NCI-H1105 treated with DMSO at 0.1 percent for 48 hours (cell line): ENCODE data around the gene OR4K2.
A peak's percentile ranks its signal among the peaks of the same experiment; 100 is the strongest.
"Not testable (repeated sequence)": the region's sequence is repeated elsewhere in the genome, so short reads cannot be mapped to it uniquely, and the experiment has no call there.

Experiments
- DNase-seq: peaks from one replicate; lab custom pipeline; 2025; lab: John Stamatoyannopoulos, UW

Gene OR4K2

GRCh38 chr14:19874842-19875241 is at the start of gene OR4K2:
OR4K2 (plus strand) TSS chr14:19875142; CDS start chr14:19876268, 1,126 bp downstream.
- DNase-seq: no peak

GRCh38 chr14:19827626-19828244 is 47.2 kb upstream of the OR4K2 start:
- DNase-seq: not testable (repeated sequence)

- no peak for DNase-seq
Observed at GRCh38 chr14:19828314-19828713, 46.6 kb upstream of the OR4K2 start.

GRCh38 chr14:19834203-19834848 is 40.6 kb upstream of the OR4K2 start:
- not testable (repeated sequence) for DNase-seq

- no peak for DNase-seq
Observed at GRCh38 chr14:19838433-19838832, 36.5 kb upstream of the OR4K2 start.

GRCh38 chr14:19851365-19851764 is 23.6 kb upstream of the OR4K2 start:
- DNase-seq: no peak

GRCh38 chr14:19866061-19866669 is 8.8 kb upstream of the OR4K2 start:
- DNase-seq: not testable (repeated sequence)

GRCh38 chr14:19873178-19873577 is 1.8 kb upstream of the OR4K2 start:
- DNase-seq: no peak

GRCh38 chr14:19878029-19878642 is 3.2 kb downstream of the OR4K2 start:
- DNase-seq: peak; percentile 24

GRCh38 chr14:19895282-19895681 is 20.3 kb downstream of the OR4K2 start:
- no peak for DNase-seq

GRCh38 chr14:19900999-19901398 is 26.1 kb downstream of the OR4K2 start:
- no peak for DNase-seq

- no peak for DNase-seq
Observed at GRCh38 chr14:19902409-19902808, 27.5 kb downstream of the OR4K2 start.

- no peak for DNase-seq
Observed at GRCh38 chr14:19906665-19907064, 31.7 kb downstream of the OR4K2 start.

GRCh38 chr14:19911114-19911513 is 36.2 kb downstream of the OR4K2 start:
- DNase-seq: no peak

GRCh38 chr14:19917243-19917642 is 42.3 kb downstream of the OR4K2 start:
- DNase-seq: no peak

- DNase-seq: no peak
Observed at GRCh38 chr14:19917955-19918518, 43.1 kb downstream of the OR4K2 start.

- DNase-seq: no peak
Observed at GRCh38 chr14:19918553-19919264, 43.8 kb downstream of the OR4K2 start.

GRCh38 chr14:19920021-19920657 is 45.2 kb downstream of the OR4K2 start, which contains the start of gene OR4K5:
OR4K5 (plus strand) TSS chr14:19920607; CDS start chr14:19920607, 0 bp downstream.
- DNase-seq: no peak

- DNase-seq: no peak
Observed at GRCh38 chr14:19930617-19931016, 55.7 kb downstream of the OR4K2 start, which contains the start of gene OR4K1. OR4K1 (plus strand) TSS chr14:19930917; CDS start chr14:19935667, 4,750 bp downstream.
